Raji (cell line): ENCODE results near the gene PSORS1C2.

Experiments
- POLR2A ChIP-seq: IDR thresholded peaks from 2 replicates; pipeline ENCODE4 v1.6.1; 2011; ENCODE audit warnings: low read depth, low read length, control low read depth; ENCODE audit not compliant: insufficient read depth

Gene PSORS1C2

DNA sequence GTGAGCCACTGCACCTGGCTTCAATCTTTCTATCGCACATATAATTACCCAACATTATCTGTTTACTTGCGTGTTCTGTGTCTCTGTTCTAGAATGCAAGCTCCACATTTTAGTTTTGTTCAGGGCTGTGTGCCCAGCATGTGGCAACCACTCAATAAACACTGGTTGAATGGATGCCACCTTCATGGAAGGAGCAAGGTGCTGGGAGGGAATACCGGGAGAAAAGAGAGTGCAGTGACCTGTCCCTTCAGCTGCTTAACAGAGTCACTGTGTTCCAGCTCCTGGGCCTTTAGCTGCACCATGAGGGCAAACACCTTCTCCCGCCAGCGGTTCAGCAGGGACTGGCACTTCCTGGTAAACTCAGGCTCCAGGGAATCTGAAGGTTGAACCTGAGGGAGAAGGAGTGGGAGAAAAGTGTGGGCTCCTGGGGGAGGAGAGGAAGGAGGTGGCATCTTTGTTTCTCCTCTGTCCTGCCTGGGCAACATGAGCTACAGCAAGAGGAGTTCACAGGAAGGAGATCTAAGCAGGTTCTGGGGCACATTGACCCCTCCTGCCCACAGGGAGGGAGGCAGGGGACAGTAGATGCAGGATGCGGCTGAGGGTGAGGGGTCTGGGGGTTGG is 11.1 kb upstream of the PSORS1C2 start:
- no peak for TF ChIP-seq POLR2A

GRCh38 chr6:31145386-31145785 is 6.5 kb upstream of the PSORS1C2 start:
- TF ChIP-seq POLR2A: no peak

GRCh38 chr6:31144970-31145340 is 6.1 kb upstream of the PSORS1C2 start:
- no peak for TF ChIP-seq POLR2A

DNA sequence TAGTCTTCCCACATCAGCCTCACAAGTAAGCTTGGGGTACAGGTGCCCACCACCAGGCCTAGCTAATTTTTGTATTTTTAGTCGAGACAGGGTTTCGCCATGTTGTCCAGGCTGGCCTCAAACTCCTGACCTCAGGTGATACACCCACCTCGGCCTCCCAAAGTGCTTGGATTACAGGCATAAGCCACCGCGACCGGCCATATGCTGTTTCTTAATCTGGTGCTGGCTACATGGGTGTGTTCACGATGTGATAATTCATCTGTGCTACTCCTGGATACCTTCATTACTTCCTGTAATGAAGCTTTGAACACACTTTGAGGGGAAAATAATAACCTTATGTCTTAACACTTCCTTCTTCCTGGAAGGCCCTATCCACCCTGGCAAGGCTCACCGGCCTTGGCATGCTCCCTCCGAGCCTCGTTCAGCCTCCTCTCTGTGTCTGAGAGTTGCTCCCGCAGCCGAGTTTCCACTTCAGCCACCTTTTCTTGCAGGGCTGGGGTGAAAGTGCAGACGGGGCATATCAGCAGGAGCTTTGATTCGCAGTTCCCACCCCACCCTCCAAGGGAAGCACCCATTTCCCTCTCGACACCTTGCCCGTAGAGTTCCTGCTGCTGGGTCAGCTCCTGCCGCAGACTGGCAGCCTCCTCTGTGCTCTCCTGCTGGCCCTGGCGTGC is 5.6 kb upstream of the PSORS1C2 start:
- TF ChIP-seq POLR2A: no peak

- TF ChIP-seq POLR2A: no peak
These were observed 4.3 kb upstream of the PSORS1C2 start for GRCh38 chr6:31143148-31143547.

DNA sequence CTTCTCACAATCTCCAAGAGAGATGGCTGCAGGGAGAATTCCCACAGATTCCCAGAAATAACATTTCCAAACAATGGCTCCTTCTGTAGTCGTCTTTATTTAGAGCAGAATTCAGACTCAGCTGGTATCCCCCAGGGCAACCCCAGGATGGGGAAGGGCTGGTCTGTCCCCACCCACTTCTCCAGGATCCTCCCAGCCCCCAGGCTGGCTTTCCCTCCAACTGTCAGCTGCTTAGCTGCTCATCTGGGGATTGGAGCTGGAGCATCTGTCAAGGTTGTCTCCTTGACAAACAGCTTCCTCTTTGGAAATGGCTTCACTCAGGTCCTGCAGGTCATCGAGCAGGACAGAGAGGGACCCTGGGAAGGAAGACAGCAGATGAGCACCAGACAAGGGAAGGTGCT is 3.5 kb upstream of the PSORS1C2 start:
- no peak for TF ChIP-seq POLR2A

- TF ChIP-seq POLR2A: no peak
These were observed 1.8 kb upstream of the PSORS1C2 start for GRCh38 chr6:31140643-31141042.

DNA sequence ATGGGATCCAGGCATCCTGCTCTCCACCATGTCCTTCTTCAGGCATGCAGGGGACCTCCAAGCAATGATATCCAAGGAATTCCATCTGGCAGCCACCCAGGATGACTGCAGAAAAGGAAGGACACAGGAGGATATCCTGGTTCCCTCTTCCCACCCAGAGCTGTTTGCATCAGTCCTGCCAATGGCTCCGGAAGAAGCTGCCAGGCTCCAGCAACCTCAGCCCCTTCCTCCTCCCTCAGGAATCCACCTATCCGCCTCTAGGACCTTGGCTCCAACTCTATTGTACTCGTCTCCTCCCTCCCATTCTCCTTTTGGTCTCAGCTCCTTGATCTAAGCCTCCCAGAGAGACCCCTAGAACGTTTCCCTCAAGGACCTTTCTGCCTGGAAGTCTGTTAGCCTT is 733 bp upstream of the PSORS1C2 start:
- no peak for TF ChIP-seq POLR2A

DNA sequence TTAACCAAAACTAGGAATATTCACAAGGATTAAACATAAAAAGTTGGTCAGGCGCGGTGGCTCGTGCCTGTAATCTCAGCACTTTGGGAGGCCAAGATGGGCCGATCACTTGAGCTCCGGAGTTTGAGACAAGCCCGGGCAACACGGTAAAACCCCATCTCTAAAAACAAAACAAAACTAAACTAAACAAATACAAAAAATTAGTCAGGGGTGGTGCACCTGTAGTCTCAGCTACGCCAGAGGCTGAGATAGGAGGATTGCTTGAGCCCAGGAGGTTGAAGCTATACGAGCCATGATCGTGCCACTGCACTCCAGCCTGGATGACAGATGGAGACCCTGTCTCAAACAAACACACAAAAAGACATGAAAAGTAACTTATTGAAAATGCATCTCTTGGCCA is 3.2 kb downstream of the PSORS1C2 start:
- no peak for TF ChIP-seq POLR2A

GRCh38 chr6:31132806-31133205 is 6.1 kb downstream of the PSORS1C2 start:
- TF ChIP-seq POLR2A: no peak

- no peak for TF ChIP-seq POLR2A
These were observed 7.3 kb downstream of the PSORS1C2 start for GRCh38 chr6:31131595-31131994.

GRCh38 chr6:31130751-31131150 is 8.1 kb downstream of the PSORS1C2 start:
- TF ChIP-seq POLR2A: no peak

DNA sequence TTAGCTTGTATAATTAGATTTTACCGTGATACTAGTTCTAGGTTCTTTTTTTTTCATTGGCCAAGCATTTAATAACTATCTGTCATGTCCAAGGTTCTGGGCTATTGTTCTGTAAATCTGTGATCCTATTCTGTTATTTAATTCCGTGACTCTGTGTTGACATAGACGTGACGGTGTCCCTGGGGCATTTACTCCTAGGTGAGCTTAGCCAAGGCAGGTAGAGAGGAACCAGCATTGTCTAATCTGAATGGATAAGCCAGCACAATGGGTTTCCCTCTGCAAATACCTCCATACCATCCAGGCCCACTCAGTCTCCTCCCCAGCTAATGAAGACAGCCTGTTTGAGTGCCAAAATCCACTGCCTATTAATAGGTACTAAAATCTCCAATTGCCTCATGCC is 9.7 kb downstream of the PSORS1C2 start:
- TF ChIP-seq POLR2A: no peak

DNA sequence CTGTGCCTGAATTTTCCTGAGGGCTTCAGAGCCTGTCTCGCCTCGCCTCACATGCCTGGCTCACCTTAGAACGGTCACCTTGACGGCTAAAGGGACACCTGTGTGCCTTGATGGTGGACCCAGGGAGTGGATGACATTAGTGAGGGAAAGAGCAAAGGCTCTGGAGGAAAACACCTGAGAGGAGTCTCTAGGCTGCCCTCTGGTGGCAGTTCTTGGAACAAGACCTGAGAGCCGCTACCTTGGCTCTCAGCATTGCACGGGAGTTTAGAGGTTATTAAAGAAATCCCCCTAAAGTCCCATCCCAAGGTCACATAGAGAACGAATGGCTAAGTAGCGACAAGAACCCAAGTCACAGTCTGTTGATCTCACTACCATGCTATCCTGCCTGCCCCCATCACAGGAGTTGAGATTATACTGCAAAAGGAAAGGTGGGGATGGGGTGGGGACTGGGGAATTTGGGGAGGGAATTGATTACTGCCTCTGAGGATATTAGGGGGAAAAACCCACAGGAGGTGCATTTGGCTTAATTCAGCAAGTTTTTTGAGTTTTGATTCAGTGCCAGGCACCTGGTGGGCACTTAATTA is 10.7 kb downstream of the PSORS1C2 start:
- no peak for TF ChIP-seq POLR2A

GRCh38 chr6:31126396-31127175 is 12.3 kb downstream of the PSORS1C2 start:
- no peak for TF ChIP-seq POLR2A

- no peak for TF ChIP-seq POLR2A
These were observed 13.1 kb downstream of the PSORS1C2 start for GRCh38 chr6:31125586-31126363.

- TF ChIP-seq POLR2A: no peak
These were observed 13.7 kb downstream of the PSORS1C2 start for GRCh38 chr6:31125162-31125561.
